Epithelial cell of proximal tubule (primary cell): ENCODE data around the gene AKT1. TPM values are rescaled to one million over a fixed set of nuclear protein-coding genes. Genes with fewer than 3 reads are reported as not detected.

Experiments
- DNase-seq: peaks from one replicate; pipeline ENCODE4 v3.0.0-alpha.2; 2011; ENCODE audit warnings: low read depth
- H3K4me3 ChIP-seq: 2 replicates; pipeline ENCODE4 v1.5.1; 2011; ENCODE audit warnings: low read depth, mild to moderate bottlenecking, low read length
- total RNA-seq: library from RNA; depleted of rRNA; stranded (reverse); fragments of >200 nt; gene quantifications from 2 replicates; pipeline ENCODE4 v1.2.3, GENCODE V29; 2015
- TF ChIP-seq, protein P1 (sequence below): conservative IDR thresholded peaks from 2 replicates; pipeline ENCODE4 v1.5.1; 2012; ENCODE audit warnings: low read depth, mild to moderate bottlenecking, low read length

Gene AKT1
- total RNA-seq, 1 donor from 2014 or later, result 162 TPM

DNA sequence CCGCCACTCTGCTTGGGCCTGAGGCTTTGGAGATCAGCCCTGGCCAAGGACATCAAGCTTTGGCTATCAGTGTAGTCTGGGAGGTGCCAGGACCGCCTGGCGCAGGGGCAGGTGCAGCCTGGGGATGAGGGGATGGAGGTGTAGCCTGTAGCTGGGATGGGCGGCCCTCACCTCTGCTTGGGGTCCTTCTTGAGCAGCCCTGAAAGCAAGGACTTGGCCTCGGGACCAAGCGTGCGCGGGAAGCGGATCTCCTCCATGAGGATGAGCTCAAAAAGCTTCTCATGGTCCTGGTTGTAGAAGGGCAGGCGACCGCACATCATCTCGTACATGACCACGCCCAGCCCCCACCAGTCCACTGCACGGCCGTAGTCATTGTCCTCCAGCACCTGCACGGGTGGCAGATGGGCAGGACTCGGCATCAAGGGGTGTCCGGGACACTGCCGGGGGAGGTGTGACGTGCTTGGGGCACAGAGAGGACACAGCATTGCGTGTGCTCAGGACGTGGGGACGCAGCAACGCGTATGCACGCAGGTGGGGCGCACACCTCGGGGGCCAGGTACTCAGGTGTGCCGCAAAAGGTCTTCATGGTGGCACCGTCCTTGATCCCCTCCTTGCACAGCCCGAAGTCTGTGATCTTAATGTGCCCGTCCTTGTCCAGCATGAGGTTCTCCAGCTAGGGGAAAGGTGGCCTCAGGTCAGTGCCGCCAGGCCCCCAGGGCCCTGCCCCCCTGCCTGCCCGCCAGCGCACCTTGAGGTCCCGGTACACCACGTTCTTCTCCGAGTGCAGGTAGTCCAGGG lies 22.6 kb downstream of the AKT1 start:
- TF ChIP-seq, protein P1, sequence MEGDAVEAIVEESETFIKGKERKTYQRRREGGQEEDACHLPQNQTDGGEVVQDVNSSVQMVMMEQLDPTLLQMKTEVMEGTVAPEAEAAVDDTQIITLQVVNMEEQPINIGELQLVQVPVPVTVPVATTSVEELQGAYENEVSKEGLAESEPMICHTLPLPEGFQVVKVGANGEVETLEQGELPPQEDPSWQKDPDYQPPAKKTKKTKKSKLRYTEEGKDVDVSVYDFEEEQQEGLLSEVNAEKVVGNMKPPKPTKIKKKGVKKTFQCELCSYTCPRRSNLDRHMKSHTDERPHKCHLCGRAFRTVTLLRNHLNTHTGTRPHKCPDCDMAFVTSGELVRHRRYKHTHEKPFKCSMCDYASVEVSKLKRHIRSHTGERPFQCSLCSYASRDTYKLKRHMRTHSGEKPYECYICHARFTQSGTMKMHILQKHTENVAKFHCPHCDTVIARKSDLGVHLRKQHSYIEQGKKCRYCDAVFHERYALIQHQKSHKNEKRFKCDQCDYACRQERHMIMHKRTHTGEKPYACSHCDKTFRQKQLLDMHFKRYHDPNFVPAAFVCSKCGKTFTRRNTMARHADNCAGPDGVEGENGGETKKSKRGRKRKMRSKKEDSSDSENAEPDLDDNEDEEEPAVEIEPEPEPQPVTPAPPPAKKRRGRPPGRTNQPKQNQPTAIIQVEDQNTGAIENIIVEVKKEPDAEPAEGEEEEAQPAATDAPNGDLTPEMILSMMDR, result no peak
- no peak for DNase-seq
- H3K4me3 ChIP-seq, result no peak overlapping the region

- H3K4me3 ChIP-seq, result no peak overlapping the region
- TF ChIP-seq, protein P1, result no peak
- DNase-seq, result no peak
Observed at GRCh38 chr14:104771918-104772706, 23.4 kb downstream of the AKT1 start.

GRCh38 chr14:104771374-104771773 lies 24.2 kb downstream of the AKT1 start:
- no peak for DNase-seq
- TF ChIP-seq, protein P1, result no peak
- H3K4me3 ChIP-seq, result no peak overlapping the region

DNA sequence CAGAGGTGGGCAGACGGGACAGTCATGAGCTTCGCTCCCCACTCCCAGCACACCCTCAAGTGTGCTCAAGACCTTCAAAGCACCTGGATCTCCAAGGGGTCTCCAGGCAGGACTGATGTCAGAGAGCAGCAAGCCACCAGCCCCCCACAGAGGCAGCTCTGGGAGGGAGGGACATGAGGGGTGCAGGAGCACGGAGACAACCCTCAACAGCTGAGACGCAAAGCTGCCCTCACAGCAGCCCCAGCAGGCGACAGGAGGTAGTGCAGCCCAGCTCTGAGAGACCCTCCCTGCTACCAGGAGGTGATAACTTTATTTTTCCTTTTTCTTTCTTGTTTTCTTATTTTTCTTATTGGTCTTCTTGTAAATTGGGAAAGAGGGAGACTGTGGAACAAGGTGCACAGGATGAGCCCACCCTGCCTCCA lies 24.7 kb downstream of the AKT1 start:
- no peak overlapping the region for H3K4me3 ChIP-seq
- no peak for DNase-seq
- TF ChIP-seq, protein P1, result peak; percentile 64

GRCh38 chr14:104770072-104770579 lies 25.4 kb downstream of the AKT1 start:
- TF ChIP-seq, protein P1, result no peak
- DNase-seq, result no peak
- no peak overlapping the region for H3K4me3 ChIP-seq

GRCh38 chr14:104769324-104770071 lies 26.1 kb downstream of the AKT1 start:
- no peak overlapping the region for H3K4me3 ChIP-seq
- TF ChIP-seq, protein P1, result no peak

More at GRCh38 chr14:104769324-104770071, 26.1 kb downstream of the AKT1 start:
- DNase-seq, result no peak
